Measurements from ENCODE around the gene MPLKIP.
"Not testable (repeated sequence)": the region's sequence is repeated elsewhere in the genome, so short reads cannot be mapped to it uniquely, and the experiment has no call there.

GRCh38 chr7:40173121-40173520, 38.7 kb upstream of the MPLKIP start:
- not testable (repeated sequence) for TF ChIP-seq POLR2A (IDR thresholded peaks at IDR 0.05; ENCODE audit: borderline replicate concordance, extremely low read depth, insufficient read depth, insufficient read length); CTCF (IDR thresholded peaks at IDR 0.05 in 2 of 3, conservative IDR thresholded peaks at IDR 0.05 in 1 of 3; ENCODE audit: borderline replicate concordance in 1 of 3, insufficient read depth in 1 of 3, low read depth in 2 of 3, low read length in 2 of 3); CBX3 (IDR thresholded peaks at IDR 0.05; ENCODE audit: low read depth); EGR1 (IDR thresholded peaks at IDR 0.05; ENCODE audit: low read depth); POLR2AphosphoS5 (IDR thresholded peaks at IDR 0.05; ENCODE audit: low read depth, low read length); EZH2phosphoT487 (IDR thresholded peaks at IDR 0.05; ENCODE audit: borderline replicate concordance); SIN3A (IDR thresholded peaks at IDR 0.05; ENCODE audit: low read depth); REST (IDR thresholded peaks at IDR 0.05; ENCODE audit: low read depth); YY1 (IDR thresholded peaks at IDR 0.05; ENCODE audit: extremely low read depth, insufficient replicate concordance, low read depth, low read length)

Data from HCT116 (cell line).